ENCODE results near the gene UST.

Gene UST

DNA sequence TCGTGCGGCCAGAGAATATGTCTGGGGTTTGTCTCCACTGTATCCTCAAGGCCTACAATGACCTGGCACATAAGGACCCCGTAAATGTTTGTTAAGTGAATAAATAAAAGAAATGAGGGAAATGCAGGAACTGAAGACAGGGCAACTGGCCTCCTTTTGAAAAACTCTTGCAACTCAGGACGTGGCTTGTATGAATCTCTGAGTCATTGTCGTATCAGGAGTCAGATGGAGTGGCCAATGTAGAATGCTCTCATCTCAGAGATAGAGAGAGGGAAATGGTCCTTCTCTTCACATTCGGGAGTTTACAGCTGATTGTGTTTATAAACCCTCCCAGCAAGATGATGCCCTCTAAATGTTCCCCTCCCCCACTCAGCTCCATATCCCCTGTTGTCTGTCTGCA is 57.1 kb downstream of the UST start:
- no peak for DNase-seq (ENCODE audit: low spot score)

- no peak for DNase-seq (ENCODE audit: low spot score)
Measured at GRCh38 chr6:148805777-148806176, 58.9 kb downstream of the UST start.

GRCh38 chr6:148807784-148808183 is 61.0 kb downstream of the UST start:
- DNase-seq (ENCODE audit: low spot score): no peak

DNA sequence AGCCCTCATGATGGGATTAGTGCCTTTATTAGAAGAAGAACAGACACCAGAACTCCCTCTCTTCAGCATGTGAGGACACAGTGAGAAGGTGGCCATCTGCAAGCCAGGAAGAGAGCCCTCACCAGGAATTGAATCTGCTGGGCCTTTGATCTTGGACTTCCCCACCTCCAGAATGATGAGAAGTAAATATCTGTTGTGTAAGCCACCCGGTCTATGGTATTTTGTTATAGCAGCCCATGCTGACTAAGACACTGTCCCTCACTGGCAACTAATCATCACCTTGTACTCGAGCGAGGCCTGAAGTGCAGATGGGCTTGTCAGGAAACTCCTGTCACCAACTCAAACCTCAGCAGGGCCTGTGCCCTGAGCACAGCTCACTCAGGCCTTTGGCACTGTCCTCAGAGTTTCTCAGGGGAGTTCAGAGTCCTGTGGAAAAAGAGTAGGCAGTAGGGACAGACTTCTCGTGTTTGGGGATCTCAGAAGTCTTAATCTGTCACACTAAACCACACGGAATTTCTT is 62.0 kb downstream of the UST start:
- DNase-seq (ENCODE audit: low spot score): no peak

- DNase-seq (ENCODE audit: low spot score): no peak
Measured at GRCh38 chr6:148811459-148811858, 64.6 kb downstream of the UST start.

DNA sequence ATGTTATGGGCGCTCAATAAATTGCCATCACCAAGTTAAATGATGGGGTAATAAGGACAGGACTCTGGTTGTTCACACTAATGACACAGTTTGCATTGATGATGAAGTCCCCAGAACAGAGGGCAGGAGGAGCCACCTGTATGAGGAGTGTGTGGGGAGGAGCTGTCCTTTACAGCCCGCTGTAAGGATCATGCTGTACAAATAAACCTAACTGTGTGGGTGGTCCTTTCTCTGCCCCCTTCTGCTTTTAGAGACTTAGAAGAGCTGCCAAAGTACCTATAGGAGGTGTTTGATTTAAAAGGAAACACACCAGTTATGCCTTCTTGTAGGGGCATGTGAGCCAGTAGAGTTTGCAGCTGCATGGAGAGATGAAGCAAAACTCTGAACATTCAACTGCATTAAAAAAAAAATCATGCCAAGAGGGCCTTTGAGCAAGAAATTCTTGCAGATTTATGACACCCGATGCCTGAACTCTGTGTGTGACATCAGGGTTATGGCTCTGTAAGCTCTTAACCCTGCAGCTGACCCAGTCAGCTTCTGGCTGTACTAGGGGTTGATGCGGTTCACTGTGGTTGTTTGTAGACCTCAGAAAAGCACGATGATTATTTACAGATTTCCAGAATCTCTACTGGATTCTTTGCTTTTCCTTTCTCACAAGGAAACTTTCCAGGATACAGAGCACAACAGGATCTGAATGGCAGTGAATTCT is 67.4 kb downstream of the UST start:
- DNase-seq (ENCODE audit: low spot score): no peak

DNA sequence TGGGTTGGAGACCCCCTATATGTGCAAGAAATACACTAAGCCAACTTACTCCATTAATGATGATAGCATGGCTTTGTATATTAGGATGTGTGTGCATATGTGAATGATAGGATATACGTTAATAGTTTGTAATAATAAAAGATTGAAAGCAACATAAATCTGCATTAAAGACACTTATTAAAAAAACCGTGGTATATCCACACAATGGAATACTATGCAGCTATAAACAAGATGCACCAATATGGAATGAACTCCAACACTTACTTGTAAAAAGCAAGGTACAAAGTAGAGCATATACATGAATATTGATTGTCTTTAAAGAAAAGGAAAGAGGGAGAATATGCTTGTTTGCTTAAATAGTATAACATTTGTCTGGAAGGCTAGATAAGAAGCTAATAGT is 68.0 kb downstream of the UST start:
- no peak for DNase-seq (ENCODE audit: low spot score)

DNA sequence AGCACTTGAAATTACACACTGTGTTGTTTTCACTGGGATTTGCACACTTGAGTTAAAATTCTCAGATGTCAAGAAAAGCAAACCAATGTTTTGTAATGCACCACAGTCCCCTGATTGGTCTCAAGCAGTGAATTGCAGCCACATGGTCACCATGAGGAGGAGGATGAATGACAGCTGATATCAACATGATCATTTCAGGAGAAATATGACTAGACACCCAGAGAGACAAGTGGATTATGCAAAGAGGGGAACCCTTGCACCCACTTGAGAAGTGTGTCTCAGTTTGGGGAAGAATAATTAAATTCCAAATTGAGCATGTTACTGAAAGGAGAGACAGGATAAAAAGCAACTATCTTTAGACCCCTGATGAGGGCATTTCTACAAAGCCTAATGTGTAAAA is 69.3 kb downstream of the UST start:
- DNase-seq (ENCODE audit: low spot score): no peak

- DNase-seq (ENCODE audit: low spot score): no peak
Measured at GRCh38 chr6:148817689-148818088, 70.9 kb downstream of the UST start.

- DNase-seq (ENCODE audit: low spot score): no peak
Measured at GRCh38 chr6:148818939-148819575, 72.2 kb downstream of the UST start.

- DNase-seq (ENCODE audit: low spot score): no peak
Measured at GRCh38 chr6:148819852-148820251, 73.0 kb downstream of the UST start.

- DNase-seq (ENCODE audit: low spot score): no peak
Measured at GRCh38 chr6:148822819-148823218, 76.0 kb downstream of the UST start.

GRCh38 chr6:148824291-148824690 is 77.5 kb downstream of the UST start:
- DNase-seq (ENCODE audit: low spot score): no peak

DNA sequence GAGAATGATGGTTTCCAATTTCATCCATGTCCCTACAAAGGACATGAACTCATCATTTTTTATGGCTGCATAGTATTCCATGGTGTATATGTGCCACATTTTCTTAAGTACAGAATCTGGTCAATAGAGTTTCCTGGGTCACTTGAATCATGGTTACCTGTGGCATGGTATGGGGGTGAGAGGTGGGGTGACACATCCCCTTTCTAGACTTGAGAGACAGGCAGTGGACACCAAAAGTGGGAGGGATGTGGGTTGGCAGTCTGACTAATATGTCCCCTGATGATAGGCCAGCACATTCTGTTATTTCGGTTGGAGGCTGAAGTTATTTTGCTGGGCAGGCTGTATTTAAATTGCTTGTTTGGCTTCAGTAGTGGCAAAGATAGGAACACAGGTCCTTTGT is 78.1 kb downstream of the UST start:
- no peak for DNase-seq (ENCODE audit: low spot score)

DNA sequence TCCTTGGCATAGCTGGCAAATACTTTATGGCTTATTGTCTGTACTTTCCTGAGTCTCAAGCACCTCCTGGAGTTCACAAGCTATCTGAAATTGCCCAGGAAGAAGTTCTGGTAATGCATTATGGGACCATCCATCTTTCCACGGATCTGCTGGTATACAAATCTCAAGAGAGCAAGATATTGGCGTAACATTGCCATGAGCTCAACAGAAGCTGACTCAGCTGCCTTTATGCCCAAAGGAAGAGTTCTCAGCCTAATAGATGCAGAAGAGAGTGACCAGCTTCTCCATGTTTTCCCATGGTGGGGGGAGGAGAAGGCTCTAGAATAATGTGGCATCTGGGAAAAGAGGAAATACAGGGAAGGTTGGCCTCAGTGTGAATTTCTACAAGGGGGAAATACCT is 78.7 kb downstream of the UST start:
- no peak for DNase-seq (ENCODE audit: low spot score)

DNA sequence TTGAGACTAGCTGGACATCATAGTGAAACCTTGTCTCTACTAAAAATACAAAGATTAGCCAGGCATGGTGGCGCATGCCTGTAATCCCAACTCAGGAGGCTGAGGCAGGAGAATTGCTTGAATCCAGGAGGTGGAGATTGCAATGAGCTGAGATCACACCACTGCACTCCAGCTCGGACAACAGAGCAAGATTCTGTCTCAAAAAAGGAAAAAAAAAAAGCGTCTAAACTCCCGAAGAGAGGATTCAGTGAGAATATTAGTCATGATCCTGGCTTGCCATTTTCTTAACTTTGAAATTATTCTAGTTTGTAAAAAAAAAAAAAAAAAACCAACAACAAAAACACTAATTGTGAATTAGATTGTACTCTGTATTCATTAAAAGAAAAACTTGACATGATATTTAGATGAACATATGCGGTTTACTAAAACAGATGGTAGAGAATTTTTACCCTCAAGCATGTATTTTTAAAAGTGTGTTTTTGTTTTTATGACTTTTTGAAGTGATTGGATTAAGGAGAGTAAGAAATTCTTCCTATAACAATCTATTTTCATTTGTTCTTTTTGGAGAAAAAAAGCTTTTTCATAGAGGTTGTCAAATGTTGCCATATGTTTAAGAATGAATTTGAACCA is 80.7 kb downstream of the UST start:
- no peak for DNase-seq (ENCODE audit: low spot score)

DNA sequence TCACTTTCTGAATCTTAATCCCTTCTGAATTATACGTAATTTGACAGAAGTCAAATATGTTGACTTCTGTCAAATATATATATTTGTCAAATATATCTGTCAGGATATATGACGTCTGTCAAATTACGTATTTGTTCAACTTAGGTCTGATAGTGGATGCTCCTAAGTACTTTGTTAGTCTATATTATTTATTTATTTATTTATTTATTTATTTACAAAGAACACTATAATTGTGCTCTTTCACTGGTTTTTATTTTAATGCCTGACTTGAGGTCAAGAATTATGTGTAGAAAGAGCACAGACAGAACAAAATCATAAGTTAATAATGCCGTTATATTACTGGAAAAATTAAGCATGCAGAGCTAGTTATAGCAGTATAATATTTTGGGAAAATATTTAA is 81.2 kb downstream of the UST start:
- no peak for DNase-seq (ENCODE audit: low spot score)

- DNase-seq (ENCODE audit: low spot score): no peak
Measured at GRCh38 chr6:148829415-148830101, 82.7 kb downstream of the UST start.

- DNase-seq (ENCODE audit: low spot score): no peak
Measured at GRCh38 chr6:148830614-148831013, 83.8 kb downstream of the UST start.

DNA sequence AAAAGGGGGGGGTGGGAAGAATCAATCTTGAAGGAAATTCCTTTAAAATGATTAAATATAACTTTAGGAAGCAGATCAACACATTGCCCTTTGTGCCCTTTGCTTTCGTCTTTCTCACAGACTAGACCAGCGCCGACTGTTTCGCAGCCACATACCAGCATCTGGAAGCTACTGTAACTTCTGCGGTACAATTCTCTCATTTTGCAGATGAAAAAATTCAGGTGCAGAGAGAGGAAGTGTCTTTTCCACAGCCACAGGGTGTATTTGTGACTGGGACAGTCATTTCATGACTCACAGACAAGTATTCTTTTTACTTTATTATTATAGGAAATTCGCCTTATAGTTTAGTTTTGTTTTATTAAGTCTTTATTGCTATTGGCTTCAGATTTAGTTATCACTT is 84.2 kb downstream of the UST start:
- no peak for DNase-seq (ENCODE audit: low spot score)

DNA sequence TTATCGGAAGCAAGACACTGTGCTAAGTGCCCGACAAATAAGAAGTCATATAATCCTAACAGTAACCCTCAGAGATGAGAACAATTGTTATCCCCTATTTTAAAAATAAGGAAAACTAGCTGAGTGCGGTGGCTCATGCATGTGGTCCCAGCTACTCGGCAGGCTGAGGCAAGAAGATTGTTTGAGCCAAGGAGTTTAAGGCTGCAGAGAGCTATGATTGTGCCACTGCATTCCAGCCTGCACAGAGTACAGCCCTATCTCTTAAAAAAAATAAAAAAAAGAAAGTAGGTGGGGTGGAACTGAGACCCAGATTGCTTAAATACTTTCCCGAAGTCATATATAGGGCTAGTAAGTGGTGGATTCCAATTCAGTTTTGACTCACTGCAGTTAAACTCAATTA is 84.7 kb downstream of the UST start:
- no peak for DNase-seq (ENCODE audit: low spot score)

DNA sequence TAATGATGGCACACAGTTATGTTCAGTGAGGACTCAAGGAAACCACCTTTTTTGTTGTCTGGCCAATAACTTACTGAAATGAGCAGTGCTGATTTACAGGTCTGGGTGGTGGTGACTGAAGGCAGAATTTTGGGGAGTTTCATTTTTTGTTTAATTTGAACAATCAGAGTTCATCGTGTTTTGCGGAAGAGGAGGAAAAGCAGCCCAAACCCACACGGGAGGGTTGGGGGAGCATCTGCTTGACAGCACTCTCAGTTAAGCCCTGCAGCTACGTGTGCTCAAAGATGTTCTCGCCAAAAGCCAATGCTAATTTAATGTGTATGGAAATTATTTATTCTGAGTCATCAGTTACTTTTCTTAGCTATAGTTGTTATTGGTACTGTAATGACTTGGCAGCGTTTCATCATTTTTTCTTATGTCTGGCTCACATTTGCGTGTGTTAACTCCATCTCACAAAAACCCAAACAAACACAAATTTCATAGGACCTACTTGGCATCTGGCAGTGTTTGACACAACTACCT is 89.2 kb downstream of the UST start:
- no peak for DNase-seq (ENCODE audit: low spot score)

GRCh38 chr6:148836751-148837150 is 89.9 kb downstream of the UST start:
- DNase-seq (ENCODE audit: low spot score): no peak
